HG03575 (cell line): ENCODE results near the gene C1orf216.
"Not testable (repeated sequence)": the region's sequence is repeated elsewhere in the genome, so short reads cannot be mapped to it uniquely, and the experiment has no call there.

ENCODE experiments used
- ATAC-seq: cut with Tn5 transposase; IDR thresholded peaks from one replicate; pipeline ENCODE4 v1.9.1; 2021; ENCODE audit not compliant: unreplicated experiment, insufficient number of reproducible peaks, low FRiP score; ENCODE audit errors: extremely low read depth

Gene C1orf216, protein sequence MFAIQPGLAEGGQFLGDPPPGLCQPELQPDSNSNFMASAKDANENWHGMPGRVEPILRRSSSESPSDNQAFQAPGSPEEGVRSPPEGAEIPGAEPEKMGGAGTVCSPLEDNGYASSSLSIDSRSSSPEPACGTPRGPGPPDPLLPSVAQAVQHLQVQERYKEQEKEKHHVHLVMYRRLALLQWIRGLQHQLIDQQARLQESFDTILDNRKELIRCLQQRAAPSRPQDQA

DNA sequence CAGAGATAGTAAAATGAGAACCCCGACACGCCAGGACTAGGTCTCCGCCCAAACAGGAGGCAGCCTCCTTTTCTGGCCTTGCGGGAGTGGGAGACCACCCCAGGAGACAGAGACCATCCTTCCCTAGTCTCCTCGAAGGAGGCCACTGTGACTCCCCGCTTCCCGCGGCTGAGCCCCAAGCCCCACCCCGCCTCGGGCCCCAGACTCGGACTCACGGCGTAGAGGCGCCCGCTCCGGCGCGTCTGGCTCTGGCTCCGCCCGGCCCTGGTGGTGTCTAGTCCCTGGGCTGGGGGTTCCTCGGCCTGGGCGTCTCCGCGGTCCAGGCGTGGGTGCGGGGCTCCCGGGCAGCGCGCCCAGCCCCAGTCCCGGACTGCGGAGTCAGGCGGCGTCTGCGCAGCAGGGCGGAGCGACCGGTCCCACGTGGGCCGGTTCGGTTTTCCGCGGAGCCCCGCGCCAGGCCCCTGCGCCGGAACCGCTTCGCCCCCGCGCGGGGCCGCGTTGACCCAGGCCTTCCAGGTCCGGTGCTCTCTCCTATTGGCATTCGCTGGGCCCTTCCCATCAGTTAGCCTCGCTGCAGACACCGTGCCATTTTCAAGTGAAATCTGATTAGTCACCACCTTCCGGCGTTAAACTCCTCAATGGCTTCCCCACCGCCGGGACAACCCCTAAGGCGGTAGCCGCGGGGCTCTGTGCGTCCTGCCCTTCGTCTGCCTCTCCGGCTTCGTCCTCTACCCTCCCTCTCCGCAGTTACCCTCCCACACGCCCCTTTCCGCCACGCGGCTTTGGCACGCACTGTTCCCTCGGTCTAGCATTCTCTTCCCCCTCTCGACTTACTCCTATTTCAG, at the start of gene C1orf216:
Gene C1orf216, minus strand, starts transcription at position 393 of the 845 bp plus-strand sequence. CDS start 2,563 bp downstream, outside the sequence.
- ATAC-seq = no peak

DNA sequence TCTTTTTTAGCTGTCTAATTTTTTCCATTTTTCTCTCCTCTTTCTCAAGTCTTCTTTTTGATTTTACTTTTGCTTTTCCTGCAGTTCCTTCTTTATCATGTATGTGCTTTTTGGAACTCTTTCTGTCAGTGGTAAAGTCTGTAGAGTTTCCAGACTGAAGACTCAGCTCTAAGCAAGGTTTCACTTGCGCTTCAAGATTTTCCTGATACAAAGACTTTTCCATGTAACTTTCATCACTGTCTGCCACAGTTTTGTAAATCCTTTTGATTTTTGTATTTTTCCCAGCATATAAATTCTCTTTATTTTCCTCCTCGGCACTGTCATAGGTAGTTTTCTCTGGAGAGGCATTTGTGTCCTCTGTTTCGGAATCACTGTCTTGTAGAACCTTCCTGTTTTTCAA, 45.6 kb upstream of the C1orf216 start:
- no peak for ATAC-seq

DNA sequence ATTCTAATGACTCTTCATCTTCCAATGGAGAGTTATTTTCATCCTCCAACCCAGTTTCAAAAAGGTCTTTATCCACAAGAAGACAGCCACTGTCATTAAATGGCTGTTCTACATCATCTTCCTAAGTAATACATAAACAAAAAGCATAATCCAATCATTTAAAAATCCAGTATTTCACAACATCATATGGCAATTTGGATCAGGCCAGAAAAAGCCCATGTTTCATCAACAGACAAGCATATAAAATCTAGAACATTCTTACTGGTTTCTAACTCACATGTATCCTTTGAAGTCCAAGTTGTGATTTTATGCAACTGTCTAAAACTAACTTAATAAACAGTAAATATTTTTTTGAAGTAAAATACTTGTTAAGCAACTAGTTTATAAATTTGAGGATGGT, 44.5 kb upstream of the C1orf216 start:
- no peak for ATAC-seq

DNA sequence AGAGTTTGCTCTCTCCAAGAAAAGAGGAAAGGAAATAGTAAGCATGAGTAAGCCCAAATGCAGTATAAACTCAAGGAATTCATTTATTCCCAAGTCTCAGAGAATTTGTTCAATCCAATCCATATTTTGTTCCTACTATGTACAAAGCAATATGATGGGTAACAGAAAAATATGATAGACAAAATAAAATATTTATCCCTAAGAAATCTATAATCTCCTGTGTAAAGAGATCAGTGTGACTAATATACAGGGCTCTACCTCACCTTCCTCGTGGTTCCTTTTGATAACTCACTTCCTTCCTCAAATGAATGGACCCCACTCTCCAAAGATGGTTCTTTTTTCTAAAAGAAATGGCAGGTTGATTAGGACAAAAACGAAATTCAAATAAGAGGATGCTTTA, 43.5 kb upstream of the C1orf216 start:
- ATAC-seq = no peak

DNA sequence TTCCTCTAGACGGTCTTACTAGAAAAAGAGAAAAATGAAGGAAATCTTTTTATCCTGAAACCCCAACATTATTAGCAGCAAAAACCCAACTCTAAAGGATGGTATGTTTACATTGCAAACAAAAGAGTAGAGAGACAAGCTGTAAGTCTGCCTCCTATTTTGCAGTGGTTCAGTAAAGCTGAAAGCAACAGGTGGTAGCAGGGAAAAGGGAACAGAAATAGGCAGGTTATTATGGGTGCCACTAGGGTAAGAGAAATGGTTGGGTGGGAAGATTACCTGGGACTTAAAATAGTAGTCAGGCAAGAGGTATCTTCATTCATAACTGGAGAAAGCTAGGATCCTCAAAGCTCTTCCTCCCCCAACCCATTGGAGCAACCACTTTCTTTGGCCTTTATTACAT, 37.4 kb upstream of the C1orf216 start:
- no peak for ATAC-seq

DNA sequence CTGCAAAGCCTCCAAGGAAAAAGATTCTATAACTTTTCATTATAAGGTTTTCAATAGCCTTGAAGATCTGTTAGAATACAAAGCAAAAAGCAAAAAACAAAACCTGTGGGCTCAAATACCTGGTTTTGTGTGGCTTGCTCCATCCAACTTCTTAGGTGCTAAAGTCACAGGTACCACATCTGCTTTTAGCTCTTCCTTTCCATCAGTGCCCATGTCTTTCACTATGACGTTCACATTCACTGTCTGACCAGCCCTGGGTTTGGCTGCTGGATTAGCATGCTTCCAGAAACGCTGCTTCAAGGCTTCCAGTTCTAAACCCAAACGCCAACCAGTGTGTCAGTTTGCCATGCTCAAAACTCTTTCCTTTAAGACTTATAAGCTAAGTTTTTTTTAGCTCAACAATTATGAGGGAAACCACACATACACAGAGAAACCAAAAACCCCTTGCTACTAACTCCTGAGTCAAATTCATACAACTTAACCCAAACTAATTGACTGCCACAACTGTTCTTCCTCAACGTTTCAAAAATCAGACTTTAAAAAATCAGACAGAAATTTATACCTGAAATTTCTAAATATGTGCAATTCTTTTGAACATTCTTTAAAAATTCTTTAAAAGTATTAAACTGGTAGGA, 35.1 kb upstream of the C1orf216 start:
- ATAC-seq = no peak

DNA sequence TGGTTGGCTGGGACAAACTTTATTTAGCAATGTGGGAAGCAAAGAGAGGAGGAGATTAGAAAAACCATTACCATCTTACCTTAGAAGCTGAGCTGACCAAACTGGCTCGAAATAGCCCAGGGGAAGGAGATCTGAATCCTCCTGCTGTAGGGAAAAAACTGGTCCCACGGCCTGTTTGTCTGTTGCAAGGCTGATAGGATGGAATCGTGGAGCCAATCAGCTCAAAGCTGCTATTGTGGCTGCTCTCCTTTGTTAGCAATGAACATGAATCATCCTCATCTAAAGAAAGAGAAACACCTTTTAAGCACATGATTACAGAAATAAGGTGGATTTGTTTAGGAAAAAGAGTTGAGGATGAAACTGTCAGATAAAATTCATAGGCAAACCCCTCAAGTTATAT, 29.6 kb upstream of the C1orf216 start:
- ATAC-seq = no peak

DNA sequence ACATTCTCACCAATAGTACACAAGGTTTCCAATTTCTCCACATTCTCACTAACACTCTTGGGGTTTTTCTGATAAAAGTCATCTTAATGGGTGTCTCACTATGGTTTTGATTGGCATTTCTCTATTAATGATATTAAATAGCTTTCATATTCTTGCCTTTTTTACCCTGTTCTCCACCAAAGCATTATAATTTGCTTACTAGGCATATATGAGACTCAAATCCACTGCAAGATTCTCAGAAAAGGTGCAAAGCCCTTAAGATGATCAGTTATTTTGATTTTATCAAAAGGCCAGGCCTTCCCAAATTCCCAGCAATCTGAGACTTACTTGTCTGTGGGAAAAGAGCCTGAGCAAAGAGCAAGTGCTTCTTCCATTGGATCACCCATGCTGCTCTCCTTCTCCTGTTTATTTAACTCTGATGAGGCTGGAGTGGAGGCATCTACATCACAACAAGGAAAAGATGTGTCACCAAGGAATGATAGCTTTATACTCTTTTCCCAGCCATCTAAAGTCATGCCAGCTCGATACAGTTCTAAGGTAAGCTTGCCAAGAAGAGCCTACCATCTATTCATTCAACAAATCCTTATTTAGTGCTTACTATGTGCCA, 26.5 kb upstream of the C1orf216 start:
- no peak for ATAC-seq

DNA sequence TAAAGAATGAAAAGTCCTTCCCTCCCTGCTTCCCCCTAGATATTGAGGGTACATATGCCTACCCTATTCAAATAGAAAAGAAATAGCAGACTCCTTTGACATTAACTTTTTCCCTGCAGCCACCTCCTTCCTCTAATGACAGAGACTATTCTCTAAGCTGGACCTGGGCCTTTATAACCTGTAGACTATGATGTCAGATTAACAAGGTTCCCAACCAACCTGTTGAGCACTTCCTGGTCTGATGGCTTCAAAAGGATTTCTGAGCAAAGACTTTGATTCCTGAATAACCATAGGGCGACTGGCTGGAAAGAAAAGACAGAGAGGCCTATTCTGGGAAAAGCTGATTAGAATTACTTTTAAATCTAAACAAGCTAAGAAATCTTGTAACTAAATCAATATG, 18.4 kb upstream of the C1orf216 start:
- ATAC-seq = no peak

DNA sequence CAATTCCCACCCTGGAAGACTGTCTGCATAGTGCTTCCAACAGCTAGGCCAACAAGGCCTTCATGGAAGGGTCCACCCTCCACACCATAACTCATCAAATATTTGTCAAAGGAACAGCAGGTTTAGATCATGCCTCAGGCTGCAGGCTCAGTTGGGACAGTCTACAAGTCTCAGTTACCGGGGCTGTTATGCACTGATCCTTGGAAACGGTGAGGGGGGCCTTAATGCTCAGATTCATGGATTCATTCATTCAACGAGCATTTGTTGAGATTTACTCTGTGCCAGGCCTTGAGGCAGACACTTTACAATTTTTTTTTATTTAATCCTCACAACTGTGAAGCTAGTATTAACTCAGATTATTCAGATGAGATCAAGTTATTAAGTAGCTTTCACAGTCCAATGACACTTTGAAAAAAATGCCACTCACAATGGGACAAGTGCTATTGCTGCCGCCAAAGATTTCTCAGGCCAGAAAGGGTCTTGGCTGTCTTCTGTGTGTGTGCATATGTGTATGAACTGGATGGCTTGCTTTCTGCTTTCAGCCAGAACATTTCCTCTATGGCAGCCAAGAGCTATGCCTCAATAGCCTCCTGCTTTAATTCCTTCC, 8.9 kb upstream of the C1orf216 start:
- no peak for ATAC-seq

DNA sequence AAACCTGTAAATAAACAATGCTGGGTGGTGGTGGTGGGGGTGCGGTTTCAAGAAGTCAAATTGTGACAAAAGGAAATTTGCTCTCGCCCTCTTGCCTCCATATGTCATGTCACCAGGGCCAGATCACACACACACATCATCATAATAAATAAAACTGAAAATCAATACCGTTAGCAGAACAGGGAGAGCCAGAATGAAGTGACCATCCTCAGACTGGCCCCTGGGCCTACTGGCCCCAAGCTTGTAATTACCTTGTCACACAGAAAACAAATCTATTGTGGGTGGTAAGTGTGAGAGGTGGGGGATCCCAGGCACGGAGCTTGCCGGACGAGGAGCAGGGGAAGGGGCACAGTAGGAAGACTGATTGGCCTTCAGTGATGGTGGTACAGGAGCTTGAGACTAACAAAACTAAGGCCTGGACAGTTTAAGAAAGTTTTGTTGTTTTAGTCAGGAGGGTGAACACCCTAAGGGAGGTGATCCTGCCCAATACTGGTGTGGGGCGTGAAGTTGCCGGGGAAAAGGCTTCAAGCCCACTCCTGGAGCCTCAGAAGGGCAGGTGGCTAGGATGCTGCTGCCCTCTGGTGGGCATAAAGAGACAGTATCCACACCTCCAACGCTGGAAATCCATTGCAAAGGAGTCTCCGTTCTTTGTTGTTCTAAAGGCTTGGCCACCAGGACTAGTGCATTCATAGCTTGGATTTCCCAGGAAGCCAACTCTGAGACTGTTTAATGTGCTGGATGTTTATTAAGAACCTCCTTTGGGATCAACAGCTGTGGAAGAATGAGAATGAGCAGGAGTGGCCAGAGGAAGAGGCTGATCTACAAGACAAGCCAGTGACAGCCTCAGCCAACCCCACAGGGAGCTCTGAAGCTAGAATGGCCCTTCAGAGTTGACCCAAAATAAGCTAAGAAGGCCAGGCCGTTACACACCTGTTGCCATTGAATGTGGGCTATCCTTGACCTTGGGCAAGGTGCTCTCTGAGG, 8.1 kb upstream of the C1orf216 start:
- no peak for ATAC-seq

DNA sequence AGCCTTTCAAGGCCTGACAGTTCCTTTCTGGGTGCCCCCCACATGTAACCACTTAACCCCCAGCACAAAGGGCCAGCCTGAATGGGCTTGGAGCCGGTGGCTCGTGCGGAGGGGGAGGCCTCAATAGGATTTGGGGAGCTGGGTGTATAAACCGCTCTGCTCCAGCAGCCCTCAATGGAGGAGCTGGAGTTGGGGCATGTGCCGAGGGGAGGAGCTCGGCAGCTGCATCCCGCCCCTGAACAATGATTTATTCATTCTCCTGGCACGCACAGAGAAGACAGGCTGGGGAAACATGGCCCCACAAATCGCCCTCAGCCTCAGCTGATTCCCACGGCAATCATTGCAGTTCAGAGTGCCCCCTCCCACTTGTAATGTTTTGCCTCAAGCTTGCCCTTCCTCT, 6.9 kb upstream of the C1orf216 start:
- ATAC-seq = no peak

DNA sequence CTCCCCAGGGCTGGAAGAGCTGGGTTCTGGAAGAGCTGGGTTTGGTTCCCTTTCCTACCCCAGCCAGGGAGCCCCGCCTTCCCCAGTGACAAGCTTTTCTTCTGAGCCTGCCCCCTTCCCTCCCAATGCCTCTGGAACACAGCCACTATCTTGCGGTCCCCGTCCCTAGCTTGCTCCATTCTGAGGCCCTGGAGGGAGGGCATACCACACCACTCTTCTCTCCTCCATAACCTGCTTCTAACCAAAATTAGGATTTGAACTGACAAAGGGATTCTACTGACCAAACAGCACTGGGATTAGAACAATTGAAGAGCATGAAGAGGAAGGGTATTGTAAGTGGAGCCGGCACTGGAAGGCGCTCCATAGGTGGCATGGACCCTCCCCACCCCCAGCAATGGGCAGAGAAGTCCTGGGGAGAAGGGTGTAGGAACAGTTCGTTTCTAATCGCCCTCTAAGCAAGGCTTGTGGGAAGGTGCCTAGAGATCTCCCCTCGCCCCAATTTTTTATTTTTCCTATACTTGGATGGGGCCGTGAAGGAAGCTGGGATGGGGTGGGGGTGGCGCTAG, 690 bp downstream of the C1orf216 start:
- no peak for ATAC-seq

DNA sequence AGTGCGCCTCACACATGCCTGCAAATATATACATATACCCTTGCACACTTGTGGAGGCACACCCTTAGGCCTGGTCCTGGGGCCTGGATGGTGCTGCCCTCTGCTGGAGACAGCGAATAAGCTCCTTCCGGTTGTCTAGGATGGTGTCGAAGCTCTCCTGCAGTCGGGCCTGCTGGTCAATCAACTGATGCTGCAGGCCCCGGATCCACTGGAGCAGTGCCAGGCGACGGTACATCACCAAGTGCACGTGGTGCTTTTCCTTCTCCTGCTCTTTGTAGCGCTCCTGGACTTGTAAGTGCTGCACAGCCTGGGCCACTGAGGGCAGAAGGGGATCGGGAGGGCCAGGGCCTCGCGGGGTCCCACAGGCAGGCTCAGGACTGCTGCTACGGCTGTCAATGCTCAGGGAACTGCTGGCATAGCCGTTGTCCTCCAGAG, 3.1 kb downstream of the C1orf216 start:
- ATAC-seq = no peak

DNA sequence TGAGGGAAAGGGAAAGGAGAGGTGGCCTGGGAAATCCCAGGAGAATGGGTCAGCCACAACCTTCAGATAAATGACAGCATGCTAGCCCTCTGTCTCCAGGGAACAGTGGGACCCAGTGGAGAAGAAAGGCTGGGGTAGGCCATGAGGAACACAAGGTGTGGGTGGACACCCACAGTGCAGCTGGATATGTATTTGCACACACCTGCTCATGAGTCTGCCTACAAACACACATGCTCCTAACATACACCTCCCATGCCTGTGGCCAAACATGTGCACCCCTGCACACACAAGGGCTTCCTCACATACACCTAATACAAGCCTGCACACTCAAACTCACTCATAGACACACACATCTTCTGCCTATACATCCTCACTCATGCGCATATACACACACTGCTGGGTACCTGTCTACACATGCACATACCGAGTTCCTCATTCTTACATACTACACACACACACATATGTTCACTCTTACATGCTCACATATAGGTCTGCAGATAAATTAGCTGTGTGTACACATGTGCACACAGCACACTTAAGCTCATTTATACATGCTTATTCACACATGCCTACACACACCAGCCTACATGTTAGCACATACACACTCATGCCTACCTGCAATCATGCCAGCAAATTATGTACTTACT, 3.6 kb downstream of the C1orf216 start:
- no peak for ATAC-seq

DNA sequence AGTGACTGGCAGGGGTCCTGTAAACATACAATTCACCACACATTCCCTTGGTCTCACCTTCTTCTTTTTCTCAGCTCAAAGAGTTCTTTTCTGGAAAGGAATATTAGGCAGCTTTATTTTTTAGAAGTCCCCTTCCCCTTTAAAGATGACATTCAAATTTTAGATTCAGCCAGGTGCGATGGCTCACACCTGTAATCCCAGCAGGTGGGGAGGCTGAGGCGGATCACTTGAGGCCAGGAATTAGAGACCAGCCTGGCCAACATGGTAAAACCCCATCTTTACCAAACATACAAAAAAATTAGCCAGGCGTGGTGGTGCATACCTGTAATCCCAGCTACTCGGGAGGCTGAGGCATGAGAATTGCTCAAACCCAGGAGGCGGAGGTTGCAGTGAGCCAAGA, 7.6 kb downstream of the C1orf216 start:
- ATAC-seq = not testable (repeated sequence)

DNA sequence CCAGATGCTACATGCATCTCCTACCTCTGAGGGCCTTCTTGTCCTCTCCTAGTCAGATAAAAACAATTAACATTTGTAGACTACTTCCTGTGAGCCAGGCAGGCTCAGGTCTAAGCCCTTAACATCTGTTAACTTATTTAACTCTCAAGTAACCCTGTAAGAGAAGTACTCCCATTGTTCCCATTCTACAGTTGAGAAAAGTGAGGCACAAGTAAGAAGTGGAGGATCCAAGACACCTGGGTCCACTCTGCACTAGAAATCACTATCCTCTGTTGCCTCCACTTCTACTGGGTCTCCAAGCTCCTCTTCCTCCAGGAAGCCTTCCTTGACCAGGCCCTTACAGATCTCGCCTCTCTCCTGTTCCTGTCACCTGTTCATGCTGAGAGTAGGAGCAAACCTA, 9.7 kb downstream of the C1orf216 start:
- no peak for ATAC-seq
